Neural progenitor cell (in vitro differentiated cells): ENCODE results near the gene EEF2K. TPM values are rescaled to one million over a fixed set of nuclear protein-coding genes. Genes with fewer than 3 reads are reported as not detected.

Experiments
- DNase-seq: peaks from one replicate; pipeline ENCODE4 v3.0.0-alpha.2; 2016; ENCODE audit warnings: low spot score
- H2AFZ ChIP-seq: fragments of 200-600 bp; sonication (generic); replicated peaks from 2 replicates; pipeline ENCODE4 v1.6.1; 2016; ENCODE audit warnings: antibody characterized with exemption
- H3F3A ChIP-seq: fragments of 200-600 bp; sonication (generic); 2 replicates; pipeline ENCODE4 v1.6.1; 2016; ENCODE audit warnings: antibody characterized with exemption, low read depth
- H3K27ac ChIP-seq: fragments of 200-600 bp; sonication (generic); 2 replicates; pipeline ENCODE4 v1.5.1; 2016; ENCODE audit warnings: mild to moderate bottlenecking
- H3K27me3 ChIP-seq: fragments of 200-600 bp; sonication (generic); 2 replicates; pipeline ENCODE4 v1.6.1; 2016; ENCODE audit warnings: mild to moderate bottlenecking, moderate library complexity
- H3K36me3 ChIP-seq: fragments of 200-600 bp; sonication (generic); 2 replicates; pipeline ENCODE4 v1.5.1; 2016
- H3K4me1 ChIP-seq: fragments of 200-600 bp; sonication (generic); 2 replicates; pipeline ENCODE4 v1.6.1; 2016; ENCODE audit warnings: mixed run types
- H3K4me2 ChIP-seq: fragments of 200-600 bp; sonication (generic); 2 replicates; pipeline ENCODE4 v1.6.1; 2016
- H3K4me3 ChIP-seq: fragments of 200-600 bp; sonication (generic); 2 replicates; pipeline ENCODE4 v1.5.1; 2016
- H3K79me2 ChIP-seq: fragments of 200-600 bp; sonication (generic); 2 replicates; pipeline ENCODE4 v1.6.1; 2016; ENCODE audit warnings: low read depth
- H3K9ac ChIP-seq: fragments of 200-600 bp; sonication (generic); 2 replicates; pipeline ENCODE4 v1.6.1; 2016
- H3K9me3 ChIP-seq: fragments of 200-600 bp; sonication (generic); 2 replicates; pipeline ENCODE4 v1.5.1; 2016; ENCODE audit warnings: low read depth
- H4K20me1 ChIP-seq: fragments of 200-600 bp; sonication (generic); 2 replicates; pipeline ENCODE4 v1.6.1; 2016; ENCODE audit warnings: low read depth
- H3K27ac Mint-ChIP-seq: 3 replicates; pipeline ENCODE4 v1.8.0; 2021; ENCODE audit warnings: mixed read lengths
- H3K27me3 Mint-ChIP-seq: 2 replicates; pipeline ENCODE4 v1.8.0; 2022; ENCODE audit warnings: low read depth, mild to moderate bottlenecking, inconsistent platforms, moderate library complexity, mixed read lengths; ENCODE audit not compliant: insufficient read depth
- H3K36me3 Mint-ChIP-seq: 3 replicates; pipeline ENCODE4 v1.8.0; 2021; ENCODE audit warnings: mixed read lengths
- H3K4me1 Mint-ChIP-seq: 3 replicates; pipeline ENCODE4 v1.8.0; 2021; ENCODE audit warnings: mixed read lengths
- H3K4me3 Mint-ChIP-seq: 3 replicates; pipeline ENCODE4 v1.8.0; 2021; ENCODE audit warnings: mild to moderate bottlenecking, moderate library complexity, mixed read lengths
- H3K9me3 Mint-ChIP-seq: 3 replicates; pipeline ENCODE4 v1.8.0; 2020; ENCODE audit warnings: mixed read lengths
- CTCF ChIP-seq: fragments of 200-600 bp; sonication (generic); IDR thresholded peaks from 2 replicates; pipeline ENCODE4 v1.5.1; 2017; ENCODE audit warnings: antibody characterized with exemption, mild to moderate bottlenecking
- EZH2 ChIP-seq: fragments of 200-600 bp; sonication (generic); IDR thresholded peaks from 2 replicates; pipeline ENCODE4 v1.6.1; 2017; ENCODE audit warnings: antibody characterized with exemption, mild to moderate bottlenecking, moderate library complexity
- EZH2phosphoT487 ChIP-seq: fragments of 200-600 bp; sonication (generic); IDR thresholded peaks from 2 replicates; pipeline ENCODE4 v1.6.1; 2017; ENCODE audit warnings: antibody characterized with exemption
- total RNA-seq: library from RNA; depleted of rRNA; stranded (reverse); fragments of >200 nt; gene quantifications from 2 replicates; pipeline ENCODE4 v1.2.3, GENCODE V29; 2015; ENCODE audit warnings: low replicate concordance

Gene EEF2K
- total RNA-seq, 1 donor from 2014 or later, result 9.0 TPM

GRCh38 chr16:22336581-22336980 is 130.5 kb downstream of the EEF2K start:
- H3K4me3 ChIP-seq, result no peak overlapping the region
- H3K36me3 ChIP-seq, result peaks cover 23% of the 10 kb centered on the region
- no peak overlapping the region for H3K9ac ChIP-seq
- no peaks in the 10 kb centered on the region for H3K4me1 ChIP-seq
- Mint-ChIP-seq H3K36me3 (peaks cover 54% of the 10 kb centered on the region), H3K27ac (no peak overlapping the region), H3K4me3 (no peak overlapping the region), H3K4me1 (no peaks in the 10 kb centered on the region), H3K27me3 (no peaks in the 10 kb centered on the region), H3K9me3 (peaks cover 42% of the 10 kb centered on the region)
- no peak overlapping the region for H3K27ac ChIP-seq
- TF ChIP-seq EZH2phosphoT487, result no peak
- H3F3A ChIP-seq, result peaks cover 3% of the 10 kb centered on the region
- H4K20me1 ChIP-seq, result no peaks in the 10 kb centered on the region
- H3K9me3 ChIP-seq, result peaks cover 9% of the 10 kb centered on the region
- H3K79me2 ChIP-seq, result no peaks in the 10 kb centered on the region
- no peaks in the 10 kb centered on the region for H3K27me3 ChIP-seq
- no peak overlapping the region for H3K4me2 ChIP-seq
- DNase-seq, result no peak
- no peak overlapping the region for H2AFZ ChIP-seq

GRCh38 chr16:22337045-22337444 is 131.0 kb downstream of the EEF2K start:
- peaks cover 54% of the 10 kb centered on the region for H3K36me3 Mint-ChIP-seq
- H4K20me1 ChIP-seq, result no peaks in the 10 kb centered on the region

GRCh38 chr16:22337849-22338635 is 132.0 kb downstream of the EEF2K start:
- Mint-ChIP-seq H3K27ac (no peak overlapping the region), H3K27me3 (no peaks in the 10 kb centered on the region), H3K9me3 (peaks cover 45% of the 10 kb centered on the region), H3K4me3 (no peak overlapping the region), H3K4me1 (no peaks in the 10 kb centered on the region), H3K36me3 (peaks cover 48% of the 10 kb centered on the region)
- Histone ChIP-seq H3K27ac (no peak overlapping the region), H3K36me3 (peaks cover 23% of the 10 kb centered on the region), H3K9ac (no peak overlapping the region), H3K4me1 (no peaks in the 10 kb centered on the region), H3K79me2 (no peaks in the 10 kb centered on the region), H3K4me3 (no peak overlapping the region), H3K27me3 (no peaks in the 10 kb centered on the region), H3F3A (peaks cover 6% of the 10 kb centered on the region), H3K9me3 (peaks cover 9% of the 10 kb centered on the region), H2AFZ (no peak overlapping the region), H3K4me2 (no peak overlapping the region), H4K20me1 (no peaks in the 10 kb centered on the region)
- TF ChIP-seq EZH2phosphoT487 (no peak), CTCF (no peak), EZH2 (no peak)
- DNase-seq, result no peak

More at GRCh38 chr16:22337045-22337444, 131.0 kb downstream of the EEF2K start:
- Histone ChIP-seq H3K9me3 (peaks cover 9% of the 10 kb centered on the region), H3F3A (peaks cover 3% of the 10 kb centered on the region), H3K4me2 (no peak overlapping the region), H3K27ac (no peak overlapping the region), H3K36me3 (peaks cover 23% of the 10 kb centered on the region), H3K4me1 (no peaks in the 10 kb centered on the region), H3K4me3 (no peak overlapping the region), H2AFZ (no peak overlapping the region), H3K79me2 (no peaks in the 10 kb centered on the region), H3K27me3 (no peaks in the 10 kb centered on the region), H3K9ac (no peak overlapping the region)
- Mint-ChIP-seq H3K27ac (no peak overlapping the region), H3K4me3 (no peak overlapping the region), H3K4me1 (no peaks in the 10 kb centered on the region), H3K27me3 (no peaks in the 10 kb centered on the region), H3K9me3 (peaks cover 45% of the 10 kb centered on the region)
- TF ChIP-seq EZH2phosphoT487 (no peak), CTCF (no peak), EZH2 (no peak)
- no peak for DNase-seq

Other genes with a start within 250 kb of the EEF2K start
- gene PDZD9, start 205.2 kb upstream of the EEF2K start, total RNA-seq, result not detected in 2 replicates
- gene MOSMO, start 198.2 kb upstream of the EEF2K start, total RNA-seq, result 22.9 and 35.2 TPM in 2 replicates
- 0.56 and 1.0 TPM in 2 replicates for gene VWA3A, start 113.7 kb upstream of the EEF2K start, total RNA-seq
- 0.15 TPM in 1 of 2 replicates, not detected in the other for gene SDR42E2, start 43.8 kb upstream of the EEF2K start, total RNA-seq
- 55.1 and 91.3 TPM in 2 replicates for gene POLR3E, start 91.1 kb downstream of the EEF2K start, total RNA-seq
- 20.4 and 28.0 TPM in 2 replicates for gene CDR2, start 168.3 kb downstream of the EEF2K start, total RNA-seq